Thymus (tissue), 11 donors: Measurements from ENCODE around the gene TRERF1. TPM values are rescaled to one million over a fixed set of nuclear protein-coding genes. Genes with fewer than 3 reads are reported as not detected.

Experiments
- DNase-seq, 9 donors: peaks; one replicate each; pipeline ENCODE4 v3.0.0-alpha.2; 2013; ENCODE audit warnings: low spot score in 9 of 9, low read depth in 6 of 9, missing footprints in 1 of 9
- H3K27ac ChIP-seq, 2 donors: one replicate each; pipeline ENCODE4 v1.5.1; 2013; ENCODE audit warnings: control low read depth in 1 of 2, low read depth in 1 of 2, low read length in 1 of 2, mild to moderate bottlenecking in 1 of 2, moderate library complexity in 1 of 2
- H3K27me3 ChIP-seq, 2 donors: one replicate each; pipeline ENCODE4 v1.5.1; 2013; ENCODE audit warnings: low read length in 1 of 2; ENCODE audit not compliant: control insufficient read depth in 2 of 2, insufficient read depth in 1 of 2
- H3K36me3 ChIP-seq, 2 donors: one replicate each; pipeline ENCODE4 v1.5.1; 2013; ENCODE audit warnings: low read length in 1 of 2, mild to moderate bottlenecking in 1 of 2, moderate library complexity in 1 of 2; ENCODE audit not compliant: control insufficient read depth in 2 of 2, insufficient read depth in 2 of 2
- H3K4me1 ChIP-seq, 2 donors: one replicate each; pipeline ENCODE4 v1.5.1; 2013; ENCODE audit warnings: low read length in 2 of 2; ENCODE audit not compliant: control insufficient read depth in 2 of 2, insufficient read depth in 2 of 2
- H3K4me3 ChIP-seq, 2 donors: one replicate each; pipeline ENCODE4 v1.5.1; 2013; ENCODE audit warnings: low read length in 2 of 2, control low read depth in 1 of 2, mild to moderate bottlenecking in 1 of 2
- H3K9me3 ChIP-seq, 2 donors: one replicate each; pipeline ENCODE4 v1.5.1; 2013; ENCODE audit warnings: low read length in 1 of 2, mild to moderate bottlenecking in 1 of 2; ENCODE audit not compliant: control insufficient read depth in 2 of 2, insufficient read depth in 1 of 2
- WGBS: extraction: QIAGEN DNeasy Blood & Tissue Kit; methylation state at CpG from one replicate; pipeline ENCODE4 v1.1.7; 2013; 5-methylcytosine and 5-hydroxymethylcytosine counted together
- polyA plus RNA-seq: library from polyadenylated mRNA; stranded (reverse); fragments of 200-250 nt; gene quantifications from one replicate; pipeline ENCODE4 v1.2.3, GENCODE V29; 2013
- total RNA-seq: library from RNA; stranded (reverse); fragments of 120-200 nt; gene quantifications from one replicate; pipeline ENCODE4 v1.2.4, GENCODE V29; 2013
- donor health status: healthy.

TRERF1 gene
- total and polyA plus RNA-seq, 2 donors: 5.4 to 8.9 TPM

- DNase-seq: no peak
- 93% methylated on average over 7 of the region's 7 CpGs for WGBS
- no peak overlapping the region for H3K4me3 ChIP-seq
- peaks cover 4 to 7% of the 10 kb centered on the region in 2 donors for H3K36me3 ChIP-seq
- no peaks in the 10 kb centered on the region for H3K27me3 ChIP-seq
- H3K4me1 ChIP-seq: peaks cover 5 to 10% of the 10 kb centered on the region in 2 donors
- H3K27ac ChIP-seq: no peak overlapping the region
- peaks cover 2 to 9% of the 10 kb centered on the region in 2 donors for H3K9me3 ChIP-seq
These were observed 21.9 kb downstream of the TRERF1 start for GRCh38 chr6:42429836-42430235.

GRCh38 chr6:42429042-42429585 lies 22.6 kb downstream of the TRERF1 start:
- peaks cover 2 to 5% of the 10 kb centered on the region in 2 donors for H3K9me3 ChIP-seq
- WGBS: 31% methylated on average over 8 of the region's 8 CpGs
- no peaks in the 10 kb centered on the region for H3K27me3 ChIP-seq
- H3K4me3 ChIP-seq: no peak overlapping the region
- peaks cover 5 to 10% of the 10 kb centered on the region in 2 donors for H3K4me1 ChIP-seq
- H3K36me3 ChIP-seq: peaks cover 4 to 5% of the 10 kb centered on the region in 2 donors
- H3K27ac ChIP-seq: no peak overlapping the region
- DNase-seq: no peak

DNA sequence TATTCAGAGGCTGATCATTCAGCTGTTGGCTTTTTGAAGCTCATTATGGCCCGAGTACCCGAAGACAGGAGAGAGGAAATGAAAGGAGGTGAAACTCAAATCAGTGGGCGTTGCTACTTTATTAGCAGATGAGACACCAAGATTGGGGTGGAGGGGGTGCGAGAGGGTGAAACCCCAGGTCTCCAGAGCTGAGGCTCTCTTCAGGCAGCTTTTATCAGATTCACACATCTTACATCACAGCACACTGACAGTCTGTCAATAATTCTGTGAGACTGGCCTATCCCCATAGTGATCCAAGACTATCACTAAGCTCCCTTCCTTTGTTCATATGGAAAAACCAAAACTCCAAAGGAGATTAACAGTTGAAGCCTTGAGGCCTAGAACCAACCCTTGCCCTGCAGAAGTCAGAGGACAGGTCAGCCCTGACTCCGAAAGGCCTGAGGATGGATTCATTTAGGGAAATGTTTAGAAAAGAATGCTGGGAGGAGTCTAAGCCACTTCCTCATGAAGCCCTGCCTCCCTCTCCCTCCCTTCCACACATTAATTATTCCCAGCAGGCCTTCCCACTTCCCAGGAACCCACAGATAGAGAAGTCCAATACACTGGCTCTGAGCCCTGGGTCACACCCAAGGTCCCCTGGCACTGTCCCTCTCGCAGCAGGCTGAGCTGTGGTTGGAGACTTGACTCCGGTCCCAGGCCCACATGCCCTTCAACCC lies 23.2 kb downstream of the TRERF1 start:
- no peak for DNase-seq
- 90% methylated on average over 7 of the region's 7 CpGs for WGBS
- Histone ChIP-seq H3K4me3 (no peak overlapping the region), H3K4me1 (peaks cover 5 to 12% of the 10 kb centered on the region in 2 donors), H3K27me3 (no peaks in the 10 kb centered on the region), H3K9me3 (peaks cover 0 to under 1% of the 10 kb centered on the region in 2 donors), H3K36me3 (peaks cover 4 to 5% of the 10 kb centered on the region in 2 donors), H3K27ac (no peak overlapping the region)

GRCh38 chr6:42427871-42428270 lies 23.9 kb downstream of the TRERF1 start:
- DNase-seq: no peak
- H3K4me1 ChIP-seq: peaks cover 9 to 18% of the 10 kb centered on the region in 2 donors
- no peaks in the 10 kb centered on the region for H3K27me3 ChIP-seq
- H3K36me3 ChIP-seq: peaks cover 0 to 5% of the 10 kb centered on the region in 2 donors
- no peak overlapping the region for H3K27ac ChIP-seq
- WGBS: 97% methylated on average over 2 of the region's 2 CpGs
- H3K9me3 ChIP-seq: no peaks in the 10 kb centered on the region
- no peak overlapping the region for H3K4me3 ChIP-seq

GRCh38 chr6:42426191-42426590 lies 25.5 kb downstream of the TRERF1 start:
- WGBS: 95% methylated on average over 2 of the region's 2 CpGs

GRCh38 chr6:42424906-42425474 lies 26.7 kb downstream of the TRERF1 start:
- peaks cover 0 to 5% of the 10 kb centered on the region in 2 donors for H3K36me3 ChIP-seq
- 83% methylated on average over 4 of the region's 4 CpGs for WGBS
- no peak overlapping the region for H3K27ac ChIP-seq
- peaks cover 9 to 18% of the 10 kb centered on the region in 2 donors for H3K4me1 ChIP-seq
- H3K4me3 ChIP-seq: no peak overlapping the region
- no peak for DNase-seq
- H3K27me3 ChIP-seq: no peaks in the 10 kb centered on the region
- H3K9me3 ChIP-seq: no peaks in the 10 kb centered on the region

More at GRCh38 chr6:42426191-42426590, 25.5 kb downstream of the TRERF1 start:
- DNase-seq: no peak
- no peaks in the 10 kb centered on the region for H3K9me3 ChIP-seq
- peaks cover 0 to 5% of the 10 kb centered on the region in 2 donors for H3K36me3 ChIP-seq
- H3K4me1 ChIP-seq: peaks cover 9 to 18% of the 10 kb centered on the region in 2 donors
- no peak overlapping the region for H3K27ac ChIP-seq
- no peak overlapping the region for H3K4me3 ChIP-seq
- no peaks in the 10 kb centered on the region for H3K27me3 ChIP-seq

- DNase-seq: peak in 6 of 9 donors; percentile 7 to 65 (median 34)
- Histone ChIP-seq H3K4me3 (no peak overlapping the region), H3K4me1 (peaks cover 4 to 9% of the 10 kb centered on the region in 2 donors)
These were observed 28.5 kb downstream of the TRERF1 start for GRCh38 chr6:42423244-42423643.

DNA sequence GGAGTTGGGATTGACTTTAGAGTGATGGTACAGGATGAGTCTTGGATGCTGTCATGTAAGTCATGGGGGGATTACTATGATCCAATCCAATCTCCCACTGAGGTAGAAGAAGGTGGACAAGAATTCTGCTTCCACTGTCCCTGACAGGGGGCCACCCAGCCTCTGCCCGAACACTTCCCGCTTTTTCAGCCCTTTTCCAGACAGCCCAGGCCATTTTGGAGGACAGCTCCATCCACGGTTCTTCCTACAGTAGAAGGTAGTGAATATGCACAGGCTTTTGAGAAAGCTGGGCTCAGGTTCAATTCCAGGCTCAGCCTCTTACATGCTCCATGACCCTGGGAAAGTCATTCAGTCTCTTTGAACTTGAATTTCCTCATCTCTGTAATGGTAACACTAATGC lies 31.0 kb downstream of the TRERF1 start:
- WGBS: 100% methylated on average over 3 of the region's 3 CpGs

More at GRCh38 chr6:42423244-42423643, 28.5 kb downstream of the TRERF1 start:
- Histone ChIP-seq H3K27ac (peak overlapping the region in 1 of 2 donors; percentile 45), H3K36me3 (no peaks in the 10 kb centered on the region), H3K27me3 (no peaks in the 10 kb centered on the region), H3K9me3 (no peaks in the 10 kb centered on the region)
- WGBS: 25% methylated on average over 8 of the region's 8 CpGs

More for the DNA sequence above, 31.0 kb downstream of the TRERF1 start:
- Histone ChIP-seq H3K9me3 (no peaks in the 10 kb centered on the region), H3K27me3 (no peaks in the 10 kb centered on the region), H3K36me3 (no peaks in the 10 kb centered on the region), H3K27ac (no peak overlapping the region), H3K4me1 (peaks cover 10 to 21% of the 10 kb centered on the region in 2 donors), H3K4me3 (no peak overlapping the region)
- DNase-seq: no peak
